ENCODE results near the gene ACTR6.
"Not testable (repeated sequence)": the region's sequence is repeated elsewhere in the genome, so short reads cannot be mapped to it uniquely, and the experiment has no call there.

Gene ACTR6

GRCh38 chr12:100222173-100222572 is 21.6 kb downstream of the ACTR6 start:
- not testable (repeated sequence) for DNase-seq

GRCh38 chr12:100225491-100225890 is 24.9 kb downstream of the ACTR6 start:
- no peak for DNase-seq

- DNase-seq = no peak
Observed at GRCh38 chr12:100229036-100229635, 28.5 kb downstream of the ACTR6 start.

- no peak for DNase-seq
Observed at GRCh38 chr12:100229876-100230275, 29.3 kb downstream of the ACTR6 start.

- not testable (repeated sequence) for DNase-seq
Observed at GRCh38 chr12:100231873-100232272, 31.3 kb downstream of the ACTR6 start.

- no peak for DNase-seq
Observed at GRCh38 chr12:100234166-100234565, 33.6 kb downstream of the ACTR6 start.

- DNase-seq = no peak
Observed at GRCh38 chr12:100234591-100235304, 34.1 kb downstream of the ACTR6 start.

GRCh38 chr12:100238801-100239200 is 38.2 kb downstream of the ACTR6 start:
- no peak for DNase-seq

- no peak for DNase-seq
Observed at GRCh38 chr12:100239589-100239988, 39.0 kb downstream of the ACTR6 start.

GRCh38 chr12:100243137-100243536 is 42.5 kb downstream of the ACTR6 start:
- no peak for DNase-seq

GRCh38 chr12:100247765-100248164 is 47.1 kb downstream of the ACTR6 start:
- no peak for DNase-seq

GRCh38 chr12:100248886-100249285 is 48.3 kb downstream of the ACTR6 start:
- no peak for DNase-seq

GRCh38 chr12:100249941-100250340 is 49.3 kb downstream of the ACTR6 start:
- no peak for DNase-seq

- DNase-seq = no peak
Observed at GRCh38 chr12:100251917-100252316, 51.3 kb downstream of the ACTR6 start.

- no peak for DNase-seq
Observed at GRCh38 chr12:100253437-100253836, 52.8 kb downstream of the ACTR6 start.

- DNase-seq = no peak
Observed at GRCh38 chr12:100254876-100255275, 54.3 kb downstream of the ACTR6 start.

GRCh38 chr12:100258127-100258526 is 57.5 kb downstream of the ACTR6 start:
- no peak for DNase-seq

GRCh38 chr12:100263131-100263530 is 62.5 kb downstream of the ACTR6 start:
- no peak for DNase-seq

- DNase-seq = not testable (repeated sequence)
Observed at GRCh38 chr12:100265107-100265506, 64.5 kb downstream of the ACTR6 start.

GRCh38 chr12:100265732-100266584 is 65.3 kb downstream of the ACTR6 start:
- DNase-seq = no peak

- DNase-seq = peak; percentile 97
Observed at GRCh38 chr12:100266585-100266834, 65.9 kb downstream of the ACTR6 start.

GRCh38 chr12:100266835-100267602 is 66.4 kb downstream of the ACTR6 start, which contains the start of the genes DEPDC4 and SCYL2:
Gene DEPDC4, minus strand, starts transcription at chr12:100267079. Its CDS starts 3 bp downstream, at chr12:100267076.
Gene SCYL2, plus strand, starts transcription at chr12:100267177. Its CDS starts 15,794 bp downstream, at chr12:100282971.
- peak; percentile 96 for DNase-seq

Measured in activated CD8-positive, alpha-beta memory T cell treated with anti-CD3 and anti-CD28 coated beads, Interleukin-2, amount 50 U/mL, for 48 hours (primary cell).